DMS 273 (cell line): ENCODE data around the gene SLC4A2.
A peak's percentile ranks its signal among the peaks of the same experiment; 100 is the strongest.

ENCODE experiments used
- DNase-seq: peaks from one replicate; lab custom pipeline; 2025; ENCODE audit not compliant: unreplicated experiment; lab: John Stamatoyannopoulos, UW

Gene SLC4A2

GRCh38 chr7:151045262-151045661 is 14.1 kb upstream of the SLC4A2 start:
- DNase-seq, result peak; percentile 83

- no peak for DNase-seq
Observed at GRCh38 chr7:151045967-151046366, 13.4 kb upstream of the SLC4A2 start.

- peak; percentile 86 for DNase-seq
Observed at GRCh38 chr7:151046603-151047573, 12.5 kb upstream of the SLC4A2 start.

- peak; percentile 61 for DNase-seq
Observed at GRCh38 chr7:151047976-151048815, 11.2 kb upstream of the SLC4A2 start, which contains the start of gene ASIC3. Gene ASIC3, plus strand, starts transcription at chr7:151048531. Its CDS starts 355 bp downstream, at chr7:151048886.

- DNase-seq, result no peak
Observed at GRCh38 chr7:151048911-151049463, 10.4 kb upstream of the SLC4A2 start.

- no peak for DNase-seq
Observed at GRCh38 chr7:151051108-151051507, 8.3 kb upstream of the SLC4A2 start.

GRCh38 chr7:151053096-151053495 is 6.3 kb upstream of the SLC4A2 start:
- no peak for DNase-seq

GRCh38 chr7:151053751-151054150 is 5.6 kb upstream of the SLC4A2 start:
- DNase-seq, result no peak

- DNase-seq, result no peak
Observed at GRCh38 chr7:151056283-151056665, 3.1 kb upstream of the SLC4A2 start.

- DNase-seq, result no peak
Observed at GRCh38 chr7:151056666-151057505, 2.5 kb upstream of the SLC4A2 start.

- DNase-seq, result peak; percentile 88
Observed at GRCh38 chr7:151057506-151057988, 1.8 kb upstream of the SLC4A2 start, which contains the start of gene CDK5. Gene CDK5, minus strand, starts transcription at chr7:151057897. Its CDS starts 49 bp downstream, at chr7:151057848.

GRCh38 chr7:151057989-151058780 is 1.2 kb upstream of the SLC4A2 start:
- peak; percentile 100 for DNase-seq

GRCh38 chr7:151058781-151059366 is 515 bp upstream of the SLC4A2 start:
- DNase-seq, result peak; percentile 65

GRCh38 chr7:151060113-151060415 is 675 bp downstream of the SLC4A2 start:
- DNase-seq, result no peak

- peak; percentile 72 for DNase-seq
Observed at GRCh38 chr7:151060416-151061212, 1.2 kb downstream of the SLC4A2 start.

GRCh38 chr7:151061213-151062110 is 2.1 kb downstream of the SLC4A2 start:
- no peak for DNase-seq

GRCh38 chr7:151062111-151062398 is 2.7 kb downstream of the SLC4A2 start:
- DNase-seq, result no peak
